Fibroblast of villous mesenchyme (primary cell): Measurements from ENCODE around the gene ARPP21. TPM values are rescaled to one million over a fixed set of nuclear protein-coding genes. Genes with fewer than 3 reads are reported as not detected.

Source experiments
- DNase-seq: peaks from one replicate; pipeline ENCODE4 v3.0.0-alpha.2; 2010; ENCODE audit warnings: low read depth
- H3K4me3 ChIP-seq: 2 replicates; pipeline ENCODE4 v1.5.1; 2011; ENCODE audit warnings: low read depth, mild to moderate bottlenecking, low read length
- CTCF ChIP-seq: IDR thresholded peaks from 2 replicates; pipeline ENCODE4 v1.5.1; 2012; ENCODE audit warnings: low read depth, mild to moderate bottlenecking, low read length; ENCODE audit not compliant: insufficient read depth
- total RNA-seq: library from RNA; depleted of rRNA; stranded (reverse); fragments of >200 nt; gene quantifications from 2 replicates; pipeline ENCODE4 v1.2.3, GENCODE V29; 2012

ARPP21 gene
- total RNA-seq, 1 donor: not detected

DNA sequence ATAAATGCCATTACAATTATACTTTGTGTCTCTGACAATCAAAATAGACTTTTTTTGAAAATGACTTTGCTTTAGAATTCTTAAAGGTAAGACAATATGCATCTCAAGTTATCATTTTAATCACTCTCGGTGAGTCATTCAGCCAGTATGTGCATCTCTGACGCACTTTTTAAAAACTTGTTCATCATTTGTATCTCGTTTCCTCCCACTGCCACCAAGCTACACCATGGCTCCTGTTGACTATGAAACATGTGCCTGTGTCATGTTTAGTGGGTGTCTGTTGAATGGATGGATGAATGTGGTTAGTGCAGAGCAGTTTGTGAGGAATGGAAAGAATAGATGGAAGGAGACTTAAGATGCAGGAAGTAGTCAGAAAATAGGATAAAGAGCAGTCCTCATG, 68.6 kb downstream of the ARPP21 start:
- TF ChIP-seq CTCF: no peak
- H3K4me3 ChIP-seq: no peak overlapping the region
- DNase-seq: no peak

DNA sequence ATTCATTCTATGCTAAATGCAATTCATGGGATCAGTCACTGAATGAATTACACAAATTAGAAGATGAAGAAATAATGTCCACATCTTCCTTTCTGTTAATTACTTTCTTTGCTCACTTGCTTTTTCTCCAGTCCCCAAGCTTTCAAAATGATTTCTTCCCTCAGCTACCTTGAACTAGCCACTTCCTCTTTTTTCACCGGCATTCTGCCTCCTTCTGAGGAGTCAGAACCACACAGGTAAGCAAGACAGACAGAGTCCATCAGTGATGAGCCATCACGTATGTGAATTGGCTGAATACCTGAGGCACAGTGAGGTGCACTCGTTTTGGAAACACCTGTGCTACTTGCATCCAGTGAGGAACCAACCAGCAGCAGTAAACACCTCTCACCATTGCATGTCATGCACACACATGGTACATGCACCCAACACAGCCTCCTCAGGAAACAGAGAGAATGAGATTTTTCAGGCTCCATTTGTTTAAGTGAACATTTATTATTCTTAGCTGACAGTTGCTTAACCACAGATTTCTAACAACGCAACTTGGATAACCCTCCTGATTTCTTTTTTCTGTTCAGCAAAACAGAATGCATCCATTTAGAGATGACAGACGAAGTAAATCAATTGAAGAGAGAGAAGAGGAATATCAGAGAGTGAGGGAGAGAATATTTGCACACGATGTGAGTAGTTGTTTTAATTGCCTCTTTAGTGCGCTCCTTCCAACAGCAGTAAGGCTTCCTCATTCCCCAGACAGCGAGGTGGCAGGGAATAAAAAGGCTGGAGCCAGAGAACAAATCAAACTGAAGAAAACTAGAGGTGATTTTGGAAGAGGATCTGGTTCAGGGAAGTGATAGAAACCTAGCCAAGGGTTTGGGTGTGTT, 69.3 kb downstream of the ARPP21 start:
- no peak for TF ChIP-seq CTCF
- H3K4me3 ChIP-seq: no peak overlapping the region
- DNase-seq: no peak

DNA sequence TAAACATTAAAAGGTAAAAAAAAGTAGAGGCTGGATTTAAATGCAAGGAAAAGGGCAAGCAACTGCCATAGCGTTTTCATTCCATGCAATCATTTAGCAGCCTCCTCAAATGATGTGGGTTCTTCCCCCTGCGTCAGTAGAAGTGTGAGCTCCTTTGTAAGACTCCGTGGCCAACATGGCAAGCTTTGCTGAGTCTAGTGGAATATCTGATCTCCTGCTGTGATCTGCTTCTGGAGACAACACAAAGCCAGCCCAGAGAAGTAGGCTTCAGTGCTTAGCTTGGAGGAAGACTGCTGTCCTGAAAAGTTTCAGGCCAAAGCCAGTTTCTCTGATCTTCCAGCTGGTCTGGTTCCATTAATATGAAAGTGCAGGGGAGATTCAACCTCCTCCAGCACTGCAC, 70.4 kb downstream of the ARPP21 start:
- no peak for TF ChIP-seq CTCF
- no peak for DNase-seq

GRCh38 chr3:35710554-35710953, 71.2 kb downstream of the ARPP21 start:
- H3K4me3 ChIP-seq: no peak overlapping the region
- no peak for TF ChIP-seq CTCF

More for the DNA sequence above, 70.4 kb downstream of the ARPP21 start:
- H3K4me3 ChIP-seq: no peak overlapping the region

GRCh38 chr3:35718921-35719320, 79.6 kb downstream of the ARPP21 start:
- DNase-seq: no peak
- no peak for TF ChIP-seq CTCF
- no peak overlapping the region for H3K4me3 ChIP-seq

More at GRCh38 chr3:35710554-35710953, 71.2 kb downstream of the ARPP21 start:
- DNase-seq: no peak

- no peak for TF ChIP-seq CTCF
- H3K4me3 ChIP-seq: no peak overlapping the region
- DNase-seq: no peak
Observed at GRCh38 chr3:35721628-35722027, 82.3 kb downstream of the ARPP21 start.

DNA sequence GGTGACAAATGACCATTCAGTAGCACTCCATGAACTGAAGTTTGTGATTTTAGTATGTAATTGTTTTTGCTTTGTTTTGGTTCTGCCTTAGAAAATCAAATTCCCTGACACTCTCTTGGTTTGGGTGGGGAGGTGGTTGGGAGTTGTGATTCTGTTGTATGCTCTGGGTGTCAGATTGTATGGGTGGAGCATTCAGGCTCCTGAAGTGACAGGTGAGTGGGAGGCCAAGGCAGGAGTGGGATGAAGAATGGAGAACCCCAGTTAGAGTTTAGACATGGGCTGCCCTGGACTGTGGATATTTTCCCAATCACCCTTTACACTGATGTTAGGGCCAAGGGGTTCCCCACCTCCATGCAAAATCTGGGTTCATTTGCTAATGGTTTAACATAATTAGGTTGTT, 83.6 kb downstream of the ARPP21 start:
- no peak overlapping the region for H3K4me3 ChIP-seq
- no peak for DNase-seq
- TF ChIP-seq CTCF: no peak
